CD4-positive, alpha-beta T cell treated with Interleukin-4 for 1 hour (primary cell): Measurements from ENCODE around the gene HIVEP1.

ENCODE experiments used
- DNase-seq, 2 donors: peaks; one replicate each; pipeline ENCODE4 v3.0.0-alpha.2; 2020 to 2022

Gene HIVEP1

DNA sequence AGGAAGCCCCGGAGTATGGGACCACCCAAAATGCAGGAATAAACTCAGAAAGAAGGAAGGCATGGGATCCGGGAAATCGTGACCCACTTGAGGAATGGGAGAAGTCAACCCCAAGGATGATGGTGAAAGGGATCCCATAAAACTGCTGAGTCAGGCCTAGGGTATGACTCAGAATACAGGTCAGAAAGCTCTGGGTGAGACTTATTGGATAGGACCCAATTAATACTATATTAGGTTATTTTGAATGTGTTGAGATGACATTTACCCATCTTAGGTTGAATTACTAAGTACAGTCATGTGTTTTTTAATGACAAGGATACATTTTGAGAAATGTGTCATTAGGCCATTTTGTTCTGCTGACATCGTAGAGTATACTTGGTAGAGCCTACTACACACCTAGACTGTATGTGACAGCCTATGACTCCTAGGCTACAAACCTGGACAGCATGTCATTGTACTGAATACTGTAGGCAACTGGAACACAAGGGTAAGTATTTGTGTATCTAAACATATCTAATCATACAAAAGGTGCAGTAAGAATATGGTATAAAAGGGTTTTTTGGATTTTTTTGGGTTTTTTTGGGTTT is 17.1 kb upstream of the HIVEP1 start:
- DNase-seq: no peak

DNA sequence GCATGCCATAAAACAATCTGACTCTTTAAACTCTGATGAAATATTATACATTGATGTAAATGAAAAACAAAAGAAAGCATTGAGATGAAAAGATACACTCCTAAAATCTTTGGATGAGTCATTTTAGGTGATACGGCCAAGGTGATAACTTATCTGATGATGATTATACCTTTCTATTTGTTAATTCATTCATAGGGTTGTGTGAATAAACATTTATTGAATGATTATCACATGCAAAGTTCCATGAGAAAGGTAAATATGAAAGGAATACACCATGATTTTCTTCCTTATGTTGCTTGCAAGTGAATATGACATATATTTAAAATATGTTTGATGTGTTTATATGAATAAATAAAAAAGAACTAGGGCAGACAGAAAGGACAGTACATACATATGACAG is 15.4 kb upstream of the HIVEP1 start:
- DNase-seq: no peak

GRCh38 chr6:11999246-11999645 is 12.9 kb upstream of the HIVEP1 start:
- no peak for DNase-seq

- no peak for DNase-seq
These were observed 11.9 kb upstream of the HIVEP1 start for GRCh38 chr6:12000174-12000573.

DNA sequence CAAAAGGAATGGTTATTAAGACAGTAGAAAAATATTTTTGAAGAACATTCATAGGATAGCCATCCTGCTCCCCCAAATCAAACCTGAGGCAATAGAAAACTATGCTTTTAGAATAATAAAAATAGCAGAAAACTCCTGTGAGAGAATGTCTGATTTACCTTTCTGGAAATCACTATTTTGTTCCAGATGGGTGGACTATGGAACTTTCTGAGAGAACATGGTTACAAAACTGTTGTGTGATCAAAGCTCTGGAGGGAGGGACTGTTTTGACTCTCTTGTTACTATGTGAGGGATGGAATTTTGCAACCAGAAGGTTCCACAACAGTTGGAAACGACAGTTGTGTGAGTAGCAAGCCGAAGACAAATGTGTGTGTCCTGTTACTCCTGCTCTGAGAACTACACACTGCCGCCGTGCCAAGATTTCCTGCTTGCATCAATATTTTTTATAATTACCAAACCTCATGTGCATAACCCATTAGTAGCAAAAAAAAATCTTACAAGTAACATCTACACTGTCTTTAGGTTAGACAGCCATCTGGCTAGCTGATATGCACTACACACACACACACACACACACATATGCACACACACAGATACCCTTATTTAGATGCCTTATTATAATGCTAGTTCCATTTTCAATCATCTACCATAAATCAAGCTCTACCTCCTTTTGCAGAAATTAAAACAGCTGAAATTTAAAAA is 11.0 kb upstream of the HIVEP1 start:
- DNase-seq: no peak

- DNase-seq: no peak
These were observed 10.2 kb upstream of the HIVEP1 start for GRCh38 chr6:12001706-12002435.

GRCh38 chr6:12007473-12007872 is 4.6 kb upstream of the HIVEP1 start:
- no peak for DNase-seq

DNA sequence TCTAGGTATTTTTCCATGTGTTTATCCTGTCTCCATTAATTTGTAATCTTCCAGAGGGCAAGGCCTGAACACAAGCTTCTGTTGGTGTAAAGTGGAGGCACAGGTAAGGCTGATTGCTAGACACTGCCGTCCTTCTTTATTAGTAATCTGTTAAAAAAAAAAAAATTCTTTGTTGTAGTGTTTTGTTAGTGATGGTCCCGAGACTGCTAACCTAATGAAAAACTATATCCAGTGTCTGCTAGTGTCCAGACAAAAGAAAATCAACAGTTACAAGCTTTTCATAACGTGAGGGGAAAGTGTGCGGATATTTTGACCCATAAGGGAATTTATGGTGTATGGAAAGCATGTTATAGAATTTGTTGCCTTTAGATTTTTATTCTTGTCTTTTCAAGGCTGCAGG is 4.2 kb upstream of the HIVEP1 start:
- no peak for DNase-seq

DNA sequence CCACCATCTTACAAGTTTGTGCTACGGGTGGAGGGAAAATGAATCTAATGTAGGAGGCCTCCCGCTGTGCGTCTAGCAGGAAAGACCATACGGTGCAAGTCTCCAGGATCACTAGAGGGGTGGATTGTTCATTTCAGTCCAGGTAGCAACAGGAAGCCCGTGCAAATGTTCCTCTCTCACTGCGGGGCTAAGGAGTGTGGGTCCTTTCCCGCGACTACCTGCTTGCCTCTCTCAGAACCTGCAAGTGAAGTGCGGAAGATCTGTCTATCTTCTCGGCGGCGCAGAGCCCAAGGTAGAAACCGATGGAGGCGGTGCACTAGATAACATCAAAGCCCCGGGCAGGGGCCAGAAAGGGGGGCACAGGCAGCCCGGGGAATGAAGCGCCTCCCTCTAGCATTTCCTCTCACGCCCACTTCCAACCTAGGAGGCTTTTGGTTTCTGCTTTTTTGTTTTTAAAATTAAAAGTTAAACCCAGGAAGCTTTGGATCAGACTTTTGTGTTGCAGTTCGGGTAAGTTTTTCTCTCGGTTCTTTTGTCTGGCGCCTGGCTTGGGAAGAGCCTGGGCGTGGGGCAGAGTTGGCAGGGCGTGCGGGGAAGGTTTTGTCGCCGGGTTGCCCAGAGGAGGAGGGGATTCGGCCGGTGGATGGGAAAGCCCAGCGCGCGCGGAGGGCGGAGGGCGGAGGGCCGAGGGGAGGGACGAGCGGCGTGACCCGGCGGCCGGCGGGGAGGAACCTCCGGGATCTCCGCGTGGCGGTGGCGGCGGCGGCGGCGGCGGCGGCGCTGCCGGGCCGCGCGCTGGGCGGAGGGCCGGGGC is 3.5 kb upstream of the HIVEP1 start:
- peak; percentile 90 to 91 for DNase-seq

- no peak for DNase-seq
These were observed 2.9 kb upstream of the HIVEP1 start for GRCh38 chr6:12009180-12009685.

DNA sequence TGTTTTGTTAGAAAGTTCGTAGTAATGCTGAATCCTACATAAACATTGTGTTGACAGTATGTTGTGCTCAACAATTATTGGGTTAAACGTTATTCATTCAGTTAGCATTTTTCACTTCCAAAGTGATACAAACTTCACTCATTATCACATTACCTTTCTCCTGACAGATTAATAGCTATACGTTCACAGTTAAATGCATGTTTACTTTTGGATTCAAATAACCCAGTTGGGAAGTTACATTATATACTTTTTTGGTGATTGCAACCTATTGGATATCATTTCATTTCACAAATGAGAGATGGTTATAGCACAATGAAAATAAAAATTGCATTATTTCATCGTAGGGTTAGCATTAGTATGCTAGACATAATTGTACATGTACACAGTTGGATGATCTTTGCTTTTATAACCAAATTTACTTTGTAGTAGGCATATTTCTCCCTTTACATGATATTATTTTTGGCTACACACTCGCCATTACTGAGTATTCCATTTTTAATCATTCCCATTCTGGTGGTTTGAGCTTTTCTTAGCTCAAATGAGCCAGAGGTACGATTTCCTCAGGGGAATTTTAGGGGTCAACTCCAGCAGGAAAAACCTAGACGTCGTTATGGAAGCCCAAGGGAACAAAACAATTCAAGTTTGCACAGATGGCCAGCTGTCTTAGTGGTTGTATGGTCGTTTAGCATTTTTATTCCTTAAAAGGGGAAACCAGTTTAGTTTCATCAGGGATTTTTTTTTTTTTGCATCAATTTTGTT is 2.1 kb upstream of the HIVEP1 start:
- peak in 1 of 2 donors; percentile 28 for DNase-seq

GRCh38 chr6:12010635-12011275 is 1.4 kb upstream of the HIVEP1 start:
- DNase-seq: no peak

DNA sequence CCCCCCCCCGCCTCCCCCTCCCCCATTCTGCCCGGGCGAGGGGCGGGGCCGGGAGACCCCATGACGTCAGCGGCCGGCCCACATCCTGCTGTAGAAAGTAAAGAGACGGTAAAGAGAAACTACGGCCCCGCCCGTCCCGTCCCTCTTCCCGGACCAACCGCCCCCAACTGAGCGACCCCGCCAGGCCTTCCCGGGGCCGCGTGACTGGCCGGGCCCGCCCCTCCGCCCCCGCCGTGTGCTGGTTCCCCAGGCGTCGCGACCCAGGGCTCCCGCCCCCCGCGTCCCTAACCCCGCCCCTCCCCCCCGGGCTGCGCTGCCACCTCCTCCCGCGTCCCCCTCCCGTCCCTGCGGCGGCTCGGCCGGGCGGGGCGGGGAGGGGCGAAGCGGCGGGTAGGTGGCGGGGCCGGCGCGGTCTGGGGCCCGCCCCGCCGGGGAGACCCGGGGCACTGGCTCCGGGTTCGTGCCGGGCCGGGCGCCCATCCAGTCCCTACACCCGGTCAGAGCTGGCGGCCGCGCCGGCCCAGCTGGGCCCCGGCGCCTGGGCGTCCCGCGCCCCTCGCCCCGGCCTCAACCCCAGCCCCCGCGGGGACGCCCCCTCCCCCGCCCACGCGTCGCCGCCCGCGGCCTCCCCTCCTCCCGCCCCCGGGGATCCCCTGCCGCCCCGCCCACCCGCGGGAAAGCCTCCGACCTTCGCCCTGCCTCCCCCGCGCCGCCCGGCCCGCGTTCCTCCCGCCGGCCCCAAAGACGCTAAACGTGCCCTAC is 655 bp upstream of the HIVEP1 start:
- peak; percentile 96 to 98 for DNase-seq

- peak; percentile 80 to 84 for DNase-seq
These were observed 620 bp downstream of the HIVEP1 start for GRCh38 chr6:12012558-12013306.

GRCh38 chr6:12013307-12013719 is 1.2 kb downstream of the HIVEP1 start:
- no peak for DNase-seq

DNA sequence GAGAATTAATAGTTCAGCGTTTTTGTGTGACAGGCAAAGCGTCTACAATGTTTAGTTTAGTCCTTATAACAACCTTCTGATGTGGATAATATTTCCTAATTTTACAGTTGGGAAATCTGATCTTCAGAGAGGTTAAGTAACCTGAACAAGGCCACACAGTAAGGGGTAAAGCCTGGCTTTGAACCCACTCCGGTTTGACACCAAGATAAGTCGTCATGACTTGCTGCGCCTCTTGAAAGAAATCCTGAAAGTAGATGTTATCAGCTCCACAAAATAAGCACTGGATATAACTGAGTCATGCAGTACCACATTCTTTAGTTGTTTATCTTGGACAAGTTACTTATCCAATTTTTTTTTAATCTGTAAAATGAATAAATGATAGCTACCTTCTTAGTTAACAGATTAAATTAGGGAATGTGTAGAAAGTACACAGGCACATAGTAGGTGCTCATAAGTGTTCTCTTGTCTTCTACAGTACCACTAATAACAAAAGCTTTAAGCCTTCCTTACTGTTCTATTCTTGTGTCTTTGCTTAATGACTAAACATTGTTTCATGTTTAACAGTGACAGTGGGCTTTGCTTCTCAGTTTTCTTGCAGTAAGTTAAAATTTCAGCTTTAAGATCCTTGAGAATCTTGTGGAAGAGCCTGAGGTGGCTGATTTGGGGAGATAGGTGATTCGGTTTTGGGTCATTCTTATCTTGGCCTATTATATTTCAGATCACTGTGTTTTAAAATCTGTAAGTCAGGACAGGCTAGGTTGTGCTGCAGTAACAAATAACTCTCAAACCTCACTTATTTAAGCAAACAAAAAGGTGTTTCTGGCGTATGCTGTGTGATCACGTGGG is 2.1 kb downstream of the HIVEP1 start:
- no peak for DNase-seq

- no peak for DNase-seq
These were observed 2.7 kb downstream of the HIVEP1 start for GRCh38 chr6:12014873-12015149.

DNA sequence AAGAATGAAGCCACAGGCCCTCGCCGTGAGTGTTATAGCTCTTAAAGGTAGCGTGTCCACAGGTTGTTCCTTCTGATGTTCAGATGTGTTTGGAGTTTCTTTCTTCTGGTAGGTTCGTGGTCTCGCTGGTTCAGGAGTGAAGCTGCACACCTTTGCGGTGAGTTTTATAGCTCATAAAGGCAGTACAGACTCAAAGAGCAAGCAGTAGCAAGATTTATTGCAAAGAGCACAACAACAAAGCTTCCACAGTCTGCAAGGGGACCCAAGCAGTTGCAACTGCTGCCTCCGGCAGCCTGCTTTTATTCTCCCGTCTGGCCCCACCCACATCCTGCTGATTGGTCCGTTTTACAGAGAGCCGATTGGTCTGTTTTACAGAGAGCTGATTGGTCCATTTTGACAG is 5.2 kb downstream of the HIVEP1 start:
- peak; percentile 29 to 37 for DNase-seq

DNA sequence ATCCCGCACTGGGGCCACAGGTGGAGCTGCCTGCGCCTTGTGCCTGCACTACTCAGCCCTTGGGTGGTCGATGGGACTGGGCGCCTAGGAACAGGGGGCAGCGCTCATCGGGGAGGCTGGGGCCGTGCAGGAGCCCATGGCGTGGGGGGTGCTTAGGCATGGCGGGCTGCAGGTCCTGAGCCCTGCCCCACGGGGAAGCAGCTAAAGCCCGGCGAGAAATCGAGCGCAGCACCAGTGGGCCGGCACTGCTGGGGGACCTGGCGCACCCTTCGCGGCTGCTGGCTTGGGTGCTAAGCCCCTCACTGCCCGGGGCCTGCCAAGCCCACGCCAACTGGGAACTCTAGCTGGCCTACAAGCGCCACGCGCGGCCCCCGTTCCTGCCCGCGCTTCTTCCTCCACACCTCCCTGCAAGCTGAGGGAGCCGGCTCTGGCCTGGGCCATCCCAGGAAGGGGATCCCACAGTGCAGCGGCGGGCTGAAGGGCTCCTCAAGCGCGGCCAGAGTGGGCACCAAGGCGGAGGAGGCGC is 5.8 kb downstream of the HIVEP1 start:
- no peak for DNase-seq
